Neural cell (in vitro differentiated cells): ENCODE data around the gene AP4S1. TPM values are rescaled to one million over a fixed set of nuclear protein-coding genes. Genes with fewer than 3 reads are reported as not detected.

Experiments
- H2AFZ ChIP-seq: fragments of 200-600, 300-800 bp; sonication (generic), shearing (Covaris generic); 2 replicates; pipeline ENCODE4 v1.6.0; 2014; ENCODE audit warnings: low read depth, mild to moderate bottlenecking, antibody characterized with exemption, low read length, moderate library complexity
- H3F3A ChIP-seq: fragments of 200-600 bp; shearing (Covaris generic); 2 replicates; pipeline ENCODE4 v1.6.1; 2016; ENCODE audit warnings: mild to moderate bottlenecking, moderate library complexity, mixed read lengths, antibody characterized with exemption, low read length; ENCODE audit not compliant: insufficient read depth, poor library complexity, severe bottlenecking
- H3K27ac ChIP-seq: fragments of 200-600, 300-800 bp; sonication (generic), shearing (Covaris generic); 2 replicates; pipeline ENCODE4 v1.5.1; 2014; ENCODE audit warnings: mild to moderate bottlenecking, low read length, moderate library complexity
- H3K27me3 ChIP-seq: fragments of 300-800, 200-600 bp; sonication (generic), shearing (Covaris generic); 2 replicates; pipeline ENCODE4 v1.6.0; 2014; ENCODE audit warnings: mild to moderate bottlenecking, low read depth, low read length, moderate library complexity; ENCODE audit not compliant: insufficient read depth
- H3K36me3 ChIP-seq: fragments of 300-800, 200-600 bp; sonication (generic), shearing (Covaris generic); 2 replicates; pipeline ENCODE4 v1.5.1; 2014; ENCODE audit warnings: mild to moderate bottlenecking, antibody characterized with exemption, low read length, moderate library complexity; ENCODE audit not compliant: insufficient read depth
- H3K4me2 ChIP-seq: fragments of 300-800, 200-600 bp; sonication (generic), shearing (Covaris generic); 2 replicates; pipeline ENCODE4 v1.6.0; 2014; ENCODE audit warnings: mild to moderate bottlenecking, low read length
- H3K4me3 ChIP-seq: fragments of 300-800, 200-600 bp; sonication (generic), shearing (Covaris generic); 2 replicates; pipeline ENCODE4 v1.5.1; 2014; ENCODE audit warnings: mild to moderate bottlenecking, low read length, moderate library complexity
- H3K79me2 ChIP-seq: fragments of 200-600 bp; shearing (Covaris generic); replicated peaks from 2 replicates; pipeline ENCODE4 v1.6.0; 2014; ENCODE audit warnings: mild to moderate bottlenecking, low read length, moderate library complexity; ENCODE audit not compliant: insufficient read depth
- H3K9ac ChIP-seq: fragments of 300-800, 200-600 bp; sonication (generic), shearing (Covaris generic); 2 replicates; pipeline ENCODE4 v1.6.1; 2016; ENCODE audit warnings: mild to moderate bottlenecking, low read length, mixed read lengths
- H3K9me2 ChIP-seq: fragments of 200-600 bp; shearing (Covaris generic); 2 replicates; pipeline ENCODE4 v1.6.1; 2016; ENCODE audit warnings: mild to moderate bottlenecking, low read length, mixed read lengths; ENCODE audit not compliant: insufficient read depth
- H3K9me3 ChIP-seq: fragments of 200-600, 300-800 bp; sonication (generic), shearing (Covaris generic); 2 replicates; pipeline ENCODE4 v1.6.1; 2016; ENCODE audit warnings: mild to moderate bottlenecking, mixed run types, low read length, moderate library complexity, mixed read lengths
- H4K20me1 ChIP-seq: fragments of 200-600 bp; shearing (Covaris generic); 2 replicates; pipeline ENCODE4 v1.6.1; 2016; ENCODE audit warnings: mild to moderate bottlenecking, mixed run types; ENCODE audit not compliant: insufficient read depth
- CTCF ChIP-seq: fragments of 450-650 bp; IDR thresholded peaks from 2 replicates; pipeline ENCODE4 v1.5.1; 2014; ENCODE audit warnings: antibody characterized with exemption, mild to moderate bottlenecking, moderate library complexity; ENCODE audit not compliant: poor library complexity, severe bottlenecking
- EP300 ChIP-seq: fragments of 450-650 bp; conservative IDR thresholded peaks from 2 replicates; pipeline ENCODE4 v1.6.1; 2014; ENCODE audit warnings: antibody characterized with exemption, mild to moderate bottlenecking, moderate library complexity; ENCODE audit not compliant: poor library complexity, severe bottlenecking
- EZH2 ChIP-seq: fragments of 200-600, 300-800 bp; shearing (Covaris generic), sonication (generic); IDR thresholded peaks from 2 replicates; pipeline ENCODE4 v1.6.1; 2014; ENCODE audit warnings: antibody characterized with exemption, low read length, borderline replicate concordance, mild to moderate bottlenecking; ENCODE audit not compliant: insufficient read depth, poor library complexity, severe bottlenecking
- MXI1 ChIP-seq: fragments of 450-650 bp; conservative IDR thresholded peaks from 2 replicates; pipeline ENCODE4 v1.6.1; 2014; ENCODE audit warnings: antibody characterized with exemption, mild to moderate bottlenecking; ENCODE audit not compliant: poor library complexity, severe bottlenecking
- POLR2AphosphoS5 ChIP-seq: IDR thresholded peaks from 2 replicates; pipeline ENCODE4 v1.6.1; 2012
- RAD21 ChIP-seq: fragments of 450-650 bp; conservative IDR thresholded peaks from 2 replicates; pipeline ENCODE4 v1.6.1; 2014; ENCODE audit warnings: antibody characterized with exemption, mild to moderate bottlenecking, moderate library complexity
- REST ChIP-seq: IDR thresholded peaks from 2 replicates; pipeline ENCODE4 v1.6.1; 2012; ENCODE audit warnings: borderline replicate concordance
- SMC3 ChIP-seq: fragments of 450-650 bp; conservative IDR thresholded peaks from 2 replicates; pipeline ENCODE4 v1.6.1; 2014; ENCODE audit warnings: antibody characterized with exemption, mild to moderate bottlenecking, moderate library complexity; ENCODE audit not compliant: poor library complexity
- TAF1 ChIP-seq: IDR thresholded peaks from 2 replicates; pipeline ENCODE4 v1.6.1; 2012; ENCODE audit warnings: low read depth
- polyA plus RNA-seq: library from polyadenylated mRNA; depleted of rRNA; stranded (reverse); fragments of >200 nt; gene quantifications from 2 replicates; pipeline ENCODE4 v1.2.3, GENCODE V29; 2014

The AP4S1 gene
- polyA plus RNA-seq, 1 donor from 2014 or later: 20.8 TPM

- H3K9ac ChIP-seq: no peak overlapping the region
- no peak overlapping the region for H3K4me3 ChIP-seq
- H3K27me3 ChIP-seq: no peaks in the 10 kb centered on the region
- no peak overlapping the region for H3K27ac ChIP-seq
- H3K9me3 ChIP-seq: no peaks in the 10 kb centered on the region
- no peaks in the 10 kb centered on the region for H3F3A ChIP-seq
- H3K9me2 ChIP-seq: no peaks in the 10 kb centered on the region
- no peak overlapping the region for H3K4me2 ChIP-seq
- no peaks in the 10 kb centered on the region for H3K79me2 ChIP-seq
- TF ChIP-seq CTCF (no peak), MXI1 (no peak), POLR2AphosphoS5 (no peak), RAD21 (no peak), EZH2 (no peak), REST (no peak)
- H3K36me3 ChIP-seq: no peaks in the 10 kb centered on the region
- H4K20me1 ChIP-seq: no peaks in the 10 kb centered on the region
- H2AFZ ChIP-seq: no peak overlapping the region
Measured at GRCh38 chr14:31069343-31069742, 43.9 kb downstream of the AP4S1 start.

- TF ChIP-seq SMC3: no peak
- TF ChIP-seq POLR2AphosphoS5: no peak
- no peak for TF ChIP-seq REST
- TF ChIP-seq EP300: no peak
- TF ChIP-seq MXI1: no peak
- TF ChIP-seq TAF1: no peak
- no peaks in the 10 kb centered on the region for H4K20me1 ChIP-seq
- no peaks in the 10 kb centered on the region for H3K9me3 ChIP-seq
- H2AFZ ChIP-seq: no peak overlapping the region
- no peaks in the 10 kb centered on the region for H3K79me2 ChIP-seq
- no peak overlapping the region for H3K4me2 ChIP-seq
- no peak overlapping the region for H3K4me3 ChIP-seq
- H3F3A ChIP-seq: no peaks in the 10 kb centered on the region
- H3K9ac ChIP-seq: no peak overlapping the region
- no peaks in the 10 kb centered on the region for H3K36me3 ChIP-seq
- H3K27me3 ChIP-seq: no peaks in the 10 kb centered on the region
- H3K27ac ChIP-seq: no peak overlapping the region
- no peaks in the 10 kb centered on the region for H3K9me2 ChIP-seq
Measured at GRCh38 chr14:31070431-31070830, 45.0 kb downstream of the AP4S1 start.
